CD4-positive, alpha-beta T cell treated with Interleukin-12 subunit alpha and Interleukin-12 subunit beta, for 1 hour (primary cell): Measurements from ENCODE around the gene TOM1L2.

Source experiments
- DNase-seq: peaks from one replicate; pipeline ENCODE4 v3.0.0-alpha.2; 2020

Gene TOM1L2

DNA sequence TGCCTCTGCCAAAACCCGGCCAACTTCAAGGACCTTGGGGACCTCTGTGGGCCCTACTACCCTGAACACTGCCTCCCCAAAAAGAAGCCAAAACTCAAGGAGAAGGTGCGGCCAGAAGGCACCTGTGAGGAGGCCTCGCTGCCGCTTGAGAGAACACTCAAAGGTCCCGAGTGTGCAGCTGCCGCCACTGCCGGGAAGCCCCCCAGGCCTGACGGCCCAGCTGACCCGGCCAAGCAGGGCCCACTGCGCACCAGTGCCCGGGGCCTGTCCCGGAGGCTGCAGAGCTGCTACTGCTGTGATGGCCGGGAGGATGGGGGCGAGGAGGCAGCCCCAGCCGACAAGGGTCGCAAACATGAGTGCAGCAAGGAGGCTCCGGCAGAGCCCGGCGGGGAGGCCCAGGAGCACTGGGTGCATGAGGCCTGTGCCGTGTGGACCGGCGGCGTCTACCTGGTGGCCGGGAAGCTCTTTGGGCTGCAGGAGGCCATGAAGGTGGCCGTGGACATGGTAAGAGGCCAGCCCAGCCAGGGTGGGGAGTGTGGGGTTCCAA lies 174.1 kb downstream of the TOM1L2 start:
- DNase-seq = no peak

DNA sequence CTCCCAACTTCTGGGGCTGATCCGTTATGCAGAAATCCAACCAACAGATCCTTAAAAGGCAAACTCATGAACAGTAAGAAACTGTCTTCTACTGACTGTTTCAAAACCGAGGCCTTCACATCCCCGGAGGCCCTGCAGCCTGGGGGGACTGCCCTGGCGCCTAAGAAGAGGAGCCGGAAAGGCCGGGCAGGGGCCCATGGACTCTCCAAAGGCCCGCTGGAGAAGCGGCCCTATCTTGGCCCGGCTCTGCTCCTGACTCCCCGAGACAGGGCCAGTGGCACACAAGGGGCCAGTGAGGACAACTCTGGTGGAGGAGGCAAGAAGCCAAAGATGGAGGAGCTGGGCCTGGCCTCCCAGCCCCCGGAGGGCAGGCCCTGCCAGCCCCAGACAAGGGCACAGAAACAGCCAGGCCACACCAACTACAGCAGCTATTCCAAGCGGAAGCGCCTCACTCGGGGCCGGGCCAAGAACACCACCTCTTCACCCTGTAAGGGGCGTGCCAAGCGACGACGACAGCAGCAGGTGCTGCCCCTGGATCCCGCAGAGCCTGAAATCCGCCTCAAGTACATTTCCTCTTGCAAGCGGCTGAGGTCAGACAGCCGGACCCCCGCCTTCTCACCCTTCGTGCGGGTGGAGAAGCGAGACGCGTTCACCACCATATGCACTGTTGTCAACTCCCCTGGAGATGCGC lies 174.9 kb downstream of the TOM1L2 start:
- no peak for DNase-seq

DNA sequence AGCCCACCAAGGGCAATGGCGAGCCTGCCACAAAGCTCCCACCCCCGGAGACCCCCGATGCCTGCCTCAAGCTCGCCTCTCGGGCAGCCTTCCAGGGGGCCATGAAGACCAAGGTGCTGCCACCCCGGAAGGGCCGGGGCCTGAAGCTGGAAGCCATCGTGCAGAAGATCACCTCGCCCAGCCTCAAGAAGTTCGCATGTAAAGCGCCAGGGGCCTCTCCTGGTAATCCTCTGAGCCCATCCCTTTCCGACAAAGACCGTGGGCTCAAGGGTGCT lies 175.5 kb downstream of the TOM1L2 start:
- no peak for DNase-seq

DNA sequence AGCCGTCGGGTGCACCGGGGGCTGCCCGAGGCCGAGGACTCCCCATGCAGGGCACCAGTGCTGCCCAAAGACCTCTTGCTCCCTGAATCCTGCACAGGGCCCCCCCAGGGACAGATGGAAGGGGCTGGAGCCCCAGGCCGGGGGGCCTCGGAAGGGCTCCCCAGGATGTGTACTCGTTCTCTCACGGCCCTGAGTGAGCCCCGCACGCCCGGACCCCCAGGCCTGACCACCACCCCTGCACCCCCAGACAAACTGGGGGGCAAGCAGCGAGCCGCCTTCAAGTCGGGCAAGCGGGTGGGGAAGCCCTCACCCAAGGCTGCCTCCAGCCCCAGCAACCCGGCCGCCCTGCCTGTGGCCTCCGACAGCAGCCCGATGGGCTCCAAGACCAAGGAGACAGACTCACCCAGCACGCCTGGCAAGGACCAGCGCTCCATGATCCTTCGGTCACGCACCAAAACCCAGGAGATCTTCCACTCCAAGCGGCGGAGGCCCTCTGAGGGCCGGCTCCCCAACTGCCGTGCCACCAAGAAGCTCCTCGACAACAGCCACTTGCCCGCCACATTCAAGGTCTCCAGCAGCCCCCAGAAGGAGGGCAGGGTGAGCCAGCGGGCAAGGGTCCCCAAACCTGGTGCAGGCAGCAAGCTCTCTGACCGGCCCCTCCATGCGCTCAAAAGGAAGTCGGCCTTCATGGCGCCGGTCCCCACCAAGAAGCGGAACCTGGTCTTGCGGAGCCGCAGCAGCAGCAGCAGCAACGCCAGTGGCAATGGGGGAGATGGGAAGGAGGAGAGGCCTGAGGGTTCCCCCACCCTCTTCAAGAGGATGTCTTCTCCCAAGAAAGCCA lies 176.0 kb downstream of the TOM1L2 start:
- no peak for DNase-seq

DNA sequence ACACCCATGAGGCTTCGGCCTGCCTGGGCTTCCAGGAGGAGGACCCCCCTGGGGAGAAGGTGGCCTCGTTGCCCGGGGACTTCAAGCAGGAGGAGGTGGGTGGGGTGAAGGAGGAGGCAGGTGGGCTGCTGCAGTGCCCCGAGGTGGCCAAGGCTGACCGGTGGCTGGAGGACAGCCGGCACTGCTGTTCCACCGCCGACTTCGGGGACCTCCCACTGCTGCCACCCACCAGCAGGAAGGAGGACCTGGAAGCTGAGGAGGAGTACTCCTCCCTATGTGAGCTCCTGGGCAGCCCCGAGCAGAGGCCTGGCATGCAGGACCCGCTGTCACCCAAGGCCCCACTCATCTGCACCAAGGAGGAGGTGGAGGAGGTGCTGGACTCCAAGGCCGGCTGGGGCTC lies 176.9 kb downstream of the TOM1L2 start:
- no peak for DNase-seq

DNA sequence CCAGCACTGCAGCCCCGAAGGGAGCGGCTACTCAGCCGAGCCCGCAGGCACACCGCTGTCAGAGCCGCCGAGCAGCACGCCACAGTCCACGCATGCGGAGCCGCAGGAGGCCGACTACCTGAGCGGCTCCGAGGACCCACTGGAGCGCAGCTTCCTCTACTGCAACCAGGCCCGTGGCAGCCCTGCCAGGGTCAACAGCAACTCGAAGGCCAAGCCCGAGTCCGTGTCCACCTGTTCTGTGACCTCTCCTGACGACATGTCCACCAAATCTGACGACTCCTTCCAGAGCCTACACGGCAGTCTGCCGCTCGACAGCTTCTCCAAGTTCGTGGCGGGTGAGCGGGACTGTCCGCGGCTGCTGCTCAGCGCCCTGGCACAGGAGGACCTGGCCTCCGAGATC lies 177.8 kb downstream of the TOM1L2 start:
- no peak for DNase-seq
